GM06990 (cell line): ENCODE measurements around the gene TRIM36.

Experiments
- DNase-seq: peaks from one replicate; pipeline ENCODE4 v3.0.0-alpha.2; 2011; ENCODE audit not compliant: insufficient read length; ENCODE audit errors: extremely low read depth
- H3K27me3 ChIP-seq: replicated peaks from 2 replicates; pipeline ENCODE4 v1.6.0; 2011; ENCODE audit warnings: low read length; ENCODE audit not compliant: control insufficient read depth, insufficient read depth
- H3K36me3 ChIP-seq: 2 replicates; pipeline ENCODE4 v1.5.1; 2011; ENCODE audit warnings: low read length; ENCODE audit not compliant: control insufficient read depth, insufficient read depth
- H3K4me3 ChIP-seq: replicated peaks from 2 replicates; pipeline ENCODE4 v1.5.1; 2011; ENCODE audit warnings: low read depth, mild to moderate bottlenecking, control low read depth, low read length
- CTCF ChIP-seq: IDR thresholded peaks from 2 replicates; pipeline ENCODE4 v1.5.1; 2011; ENCODE audit warnings: low read length, control low read depth, mild to moderate bottlenecking, inconsistent platforms; ENCODE audit not compliant: insufficient read depth, poor library complexity, severe bottlenecking

Gene TRIM36

DNA sequence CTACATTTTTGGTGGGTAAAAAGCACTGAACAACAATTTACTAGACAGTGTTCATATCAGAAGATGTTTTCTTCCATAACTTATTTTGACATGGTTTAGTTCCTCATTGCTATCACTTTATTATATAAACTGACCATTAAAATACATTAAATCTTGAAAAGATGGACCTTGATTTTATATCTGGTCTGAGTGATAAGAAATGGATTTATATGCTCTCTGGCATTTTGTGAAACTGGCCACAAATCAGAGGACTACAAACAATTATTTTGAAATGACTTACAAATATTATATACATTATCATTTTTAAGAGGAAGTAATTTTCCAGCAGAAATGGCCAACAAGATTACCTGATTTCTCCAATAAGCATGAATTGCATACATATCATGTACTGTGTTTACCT is 23.6 kb upstream of the TRIM36 start:
- no peak for TF ChIP-seq CTCF
- no peaks in the 10 kb centered on the region; the same call in 1 of the 2 replicates for H3K27me3 ChIP-seq

DNA sequence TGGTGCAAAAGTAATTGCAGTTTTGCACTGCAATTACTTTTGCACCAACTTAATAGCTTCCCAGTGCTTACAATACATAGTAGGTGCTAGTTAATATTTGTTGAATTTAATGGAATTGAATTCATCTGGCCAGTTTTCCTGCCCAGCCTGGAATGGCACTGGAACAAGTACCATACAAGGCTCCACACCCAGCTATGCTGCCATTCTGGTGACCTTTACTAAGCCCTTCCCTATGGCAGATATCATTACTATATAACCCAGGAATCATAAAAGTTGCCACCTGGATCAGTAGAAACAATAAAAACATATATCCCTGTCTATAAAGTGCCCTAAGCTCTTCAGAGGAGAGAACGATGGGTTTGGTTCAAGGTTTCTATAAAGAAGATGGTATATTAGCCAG is 22.4 kb upstream of the TRIM36 start:
- no peaks in the 10 kb centered on the region for H3K36me3 ChIP-seq
- TF ChIP-seq CTCF: no peak
- DNase-seq: no peak
- no peak overlapping the region for H3K4me3 ChIP-seq
- no peaks in the 10 kb centered on the region; the same call in 1 of the 2 replicates for H3K27me3 ChIP-seq

More for the DNA sequence above, 23.6 kb upstream of the TRIM36 start:
- DNase-seq: no peak
- no peak overlapping the region for H3K4me3 ChIP-seq
- H3K36me3 ChIP-seq: no peaks in the 10 kb centered on the region

- no peak for DNase-seq
- Histone ChIP-seq H3K4me3 (no peak overlapping the region), H3K36me3 (no peaks in the 10 kb centered on the region), H3K27me3 (no peaks in the 10 kb centered on the region; the same call in 1 of the 2 replicates)
- no peak for TF ChIP-seq CTCF
These were observed 21.8 kb upstream of the TRIM36 start for GRCh38 chr5:115191474-115192031.

- no peaks in the 10 kb centered on the region; the same call in 1 of the 2 replicates for H3K27me3 ChIP-seq
- no peaks in the 10 kb centered on the region for H3K36me3 ChIP-seq
- TF ChIP-seq CTCF: no peak
- no peak overlapping the region for H3K4me3 ChIP-seq
- DNase-seq: no peak
These were observed 20.7 kb upstream of the TRIM36 start for GRCh38 chr5:115190388-115190787.

GRCh38 chr5:115189866-115190265 is 20.2 kb upstream of the TRIM36 start:
- TF ChIP-seq CTCF: no peak
- Histone ChIP-seq H3K27me3 (no peaks in the 10 kb centered on the region; the same call in 1 of the 2 replicates), H3K4me3 (no peak overlapping the region), H3K36me3 (no peaks in the 10 kb centered on the region)
- no peak for DNase-seq

- H3K36me3 ChIP-seq: no peaks in the 10 kb centered on the region
- H3K4me3 ChIP-seq: no peak overlapping the region
- H3K27me3 ChIP-seq: no peaks in the 10 kb centered on the region; the same call in 1 of the 2 replicates
- no peak for DNase-seq
- no peak for TF ChIP-seq CTCF
These were observed 17.1 kb upstream of the TRIM36 start for GRCh38 chr5:115186794-115187193.
